GM23338 (cell line): ENCODE measurements around the gene INTS14. TPM values are rescaled to one million over a fixed set of nuclear protein-coding genes. Genes with fewer than 3 reads are reported as not detected.

Source experiments
- ATAC-seq: fragments of 200-7000 bp; cut with Tn5 transposase; 3 replicates; pipeline ENCODE4 v1.9.1; 2020
- DNase-seq: peaks from one replicate; pipeline ENCODE4 v3.0.0-alpha.2; 2015; ENCODE audit warnings: low spot score
- H2AFZ ChIP-seq: fragments of 200-600 bp; sonication (generic); 2 replicates; pipeline ENCODE4 v1.8.0; 2016; ENCODE audit warnings: antibody characterized with exemption, mild to moderate bottlenecking, moderate library complexity
- H3F3A ChIP-seq: fragments of 200-600 bp; sonication (generic); replicated peaks from 2 replicates; pipeline ENCODE4 v1.8.0; 2017; ENCODE audit warnings: antibody characterized with exemption, mixed run types, low read depth
- H3K27ac ChIP-seq: fragments of 200-600 bp; sonication (generic); 2 replicates; pipeline ENCODE4 v1.6.1; 2016; ENCODE audit warnings: low read depth
- H3K27me3 ChIP-seq: fragments of 200-600 bp; sonication (generic); 2 replicates; pipeline ENCODE4 v1.8.0; 2016; ENCODE audit warnings: mild to moderate bottlenecking, mixed run types, moderate library complexity; ENCODE audit not compliant: insufficient read depth
- H3K36me3 ChIP-seq: fragments of 200-600 bp; sonication (generic); 2 replicates; pipeline ENCODE4 v1.8.0; 2016; ENCODE audit warnings: mild to moderate bottlenecking; ENCODE audit not compliant: insufficient read depth
- H3K4me1 ChIP-seq: fragments of 200-600 bp; sonication (generic); 2 replicates; pipeline ENCODE4 v1.8.0; 2016; ENCODE audit warnings: mild to moderate bottlenecking, moderate library complexity; ENCODE audit not compliant: insufficient read depth
- H3K4me2 ChIP-seq: fragments of 200-600 bp; sonication (generic); 2 replicates; pipeline ENCODE4 v1.7.1; 2017; ENCODE audit warnings: mixed run types
- H3K4me3 ChIP-seq: fragments of 200-600 bp; sonication (generic); 2 replicates; pipeline ENCODE4 v1.6.1; 2016; ENCODE audit warnings: mixed run types
- H3K79me2 ChIP-seq: fragments of 200-600 bp; sonication (generic); replicated peaks from 2 replicates; pipeline ENCODE4 v1.8.0; 2017; ENCODE audit warnings: mild to moderate bottlenecking; ENCODE audit not compliant: insufficient read depth
- H3K9me2 ChIP-seq: fragments of 200-600 bp; sonication (generic); 2 replicates; pipeline ENCODE4 v1.8.0; 2017; ENCODE audit not compliant: insufficient read depth
- H4K20me1 ChIP-seq: fragments of 200-600 bp; sonication (generic); replicated peaks from 2 replicates; pipeline ENCODE4 v1.8.0; 2017; ENCODE audit warnings: mild to moderate bottlenecking; ENCODE audit not compliant: insufficient read depth
- H3K27ac Mint-ChIP-seq: 2 replicates; pipeline ENCODE4 v1.8.0; 2020; ENCODE audit warnings: inconsistent platforms, mild to moderate bottlenecking, moderate library complexity, mixed read lengths
- H3K27me3 Mint-ChIP-seq: 3 replicates; pipeline ENCODE4 v1.8.0; 2022; ENCODE audit warnings: low read depth, mild to moderate bottlenecking, moderate library complexity, mixed read lengths, inconsistent platforms; ENCODE audit not compliant: insufficient read depth, poor library complexity
- H3K36me3 Mint-ChIP-seq: 3 replicates; pipeline ENCODE4 v1.8.0; 2021; ENCODE audit warnings: low read depth, mild to moderate bottlenecking, inconsistent platforms, moderate library complexity, mixed read lengths
- H3K4me1 Mint-ChIP-seq: 3 replicates; pipeline ENCODE4 v1.8.0; 2020; ENCODE audit warnings: mild to moderate bottlenecking, inconsistent platforms, mixed read lengths
- H3K4me3 Mint-ChIP-seq: 3 replicates; pipeline ENCODE4 v1.8.0; 2021; ENCODE audit warnings: moderate library complexity, mild to moderate bottlenecking, inconsistent platforms, mixed read lengths
- H3K9me3 Mint-ChIP-seq: 3 replicates; pipeline ENCODE4 v1.8.0; 2020; ENCODE audit warnings: moderate library complexity, mild to moderate bottlenecking, inconsistent platforms, mixed read lengths
- CREB1 ChIP-seq: fragments of 250-450 bp; sonication (Bioruptor Pico); IDR thresholded peaks from 2 replicates; pipeline ENCODE4 v1.5.0; 2020; ENCODE audit warnings: low read depth, mild to moderate bottlenecking, moderate library complexity
- EZH2 ChIP-seq: fragments of 200-600 bp; sonication (generic); IDR thresholded peaks from one replicate; pipeline ENCODE4 v1.8.0; 2017; ENCODE audit warnings: antibody characterized with exemption, mild to moderate bottlenecking, low read depth; ENCODE audit not compliant: unreplicated experiment
- EZH2phosphoT487 ChIP-seq: fragments of 200-600 bp; sonication (generic); IDR thresholded peaks from one replicate; pipeline ENCODE4 v1.8.1; 2018; ENCODE audit warnings: antibody characterized with exemption; ENCODE audit not compliant: unreplicated experiment
- JUNB ChIP-seq: IDR thresholded peaks from one replicate; pipeline ENCODE4 v1.6.1; 2016; ENCODE audit warnings: antibody characterized with exemption; ENCODE audit not compliant: unreplicated experiment
- NANOG ChIP-seq: IDR thresholded peaks from 2 replicates; pipeline ENCODE4 v1.6.1; 2016; ENCODE audit warnings: antibody characterized with exemption, borderline replicate concordance
- POLR2AphosphoS5 ChIP-seq: IDR thresholded peaks from 2 replicates; pipeline ENCODE4 v1.6.1; 2016; ENCODE audit warnings: antibody characterized with exemption, low read depth
- STAT1 ChIP-seq: IDR thresholded peaks from one replicate; pipeline ENCODE4 v1.6.1; 2016; ENCODE audit warnings: antibody characterized with exemption; ENCODE audit not compliant: unreplicated experiment
- ZNF114 ChIP-seq: fragments of 250-450 bp; sonication (Bioruptor Pico); IDR thresholded peaks from 2 replicates; pipeline ENCODE4 v1.5.0; 2020; ENCODE audit warnings: mild to moderate bottlenecking, moderate library complexity
- ZNF331 ChIP-seq: fragments of 250-450 bp; sonication (Bioruptor Pico); IDR thresholded peaks from 2 replicates; pipeline ENCODE4 v1.5.0; 2020; ENCODE audit warnings: low read depth, mild to moderate bottlenecking, moderate library complexity
- polyA plus RNA-seq: library from polyadenylated mRNA; unstranded; fragments of >200 nt; fragmentation: Nextera tagmentation; extraction: Ambion mirVana; gene quantifications from 2 replicates; pipeline ENCODE4 v1.2.1, GENCODE V29; 2016
- total RNA-seq: library from RNA; depleted of rRNA; stranded (reverse); fragments of >200 nt; shearing (Covaris generic); gene quantifications from 2 replicates; pipeline ENCODE4 v1.2.3, GENCODE V29; 2014
- TF ChIP-seq, protein P1 (sequence below): IDR thresholded peaks from 2 replicates; pipeline ENCODE4 v1.6.1; 2016; ENCODE audit warnings: antibody characterized with exemption
- TF ChIP-seq, protein P2 (sequence below): fragments of 250-450 bp; sonication (Bioruptor Pico); IDR thresholded peaks from 2 replicates; pipeline ENCODE4 v1.5.0; 2020; ENCODE audit warnings: mild to moderate bottlenecking, moderate library complexity
- TF ChIP-seq, protein P3 (sequence below): IDR thresholded peaks from one replicate; pipeline ENCODE4 v1.6.1; 2018; ENCODE audit warnings: antibody characterized with exemption; ENCODE audit not compliant: unreplicated experiment
- TF ChIP-seq, protein P4 (sequence below), 2 experiments: fragments of 200-600 bp in 1 of 2; sonication (generic) in 1 of 2; conservative IDR thresholded peaks; 2 replicates each; pipeline versions ENCODE4 v1.5.1 to v1.6.1; 2016 to 2017; ENCODE audit warnings: antibody characterized with exemption in 2 of 2, low read depth in 2 of 2, mild to moderate bottlenecking in 2 of 2, moderate library complexity in 1 of 2

Gene INTS14
- total and polyA plus RNA-seq, 2 experiments from 2014 or later: 15.2 to 37.7 TPM

DNA sequence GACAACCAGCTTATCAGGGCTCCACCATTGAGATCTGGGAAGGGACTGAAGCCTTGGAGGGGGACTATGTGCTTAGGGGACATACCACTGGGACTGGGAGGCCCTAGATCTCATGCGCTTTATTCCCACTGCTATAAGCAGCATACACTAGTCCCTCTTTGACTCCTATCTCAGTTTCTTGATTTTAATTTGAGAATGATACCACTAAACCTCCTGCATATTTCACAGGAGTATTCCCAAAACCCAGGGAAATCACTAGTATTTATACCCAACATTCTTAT lies 40.1 kb upstream of the INTS14 start:
- no peak for ATAC-seq
- Mint-ChIP-seq H3K9me3 (no peaks in the 10 kb centered on the region), H3K27ac (no peak overlapping the region), H3K27me3 (no peaks in the 10 kb centered on the region), H3K36me3 (no peaks in the 10 kb centered on the region), H3K4me3 (no peak overlapping the region), H3K4me1 (peaks cover 10% of the 10 kb centered on the region; the same call in 2 of the 3 replicates)
- no peaks in the 10 kb centered on the region for H3K27me3 ChIP-seq
- H3K27ac ChIP-seq: no peak overlapping the region
- no peaks in the 10 kb centered on the region for H3F3A ChIP-seq
- H3K4me3 ChIP-seq: no peak overlapping the region
- no peak overlapping the region for H2AFZ ChIP-seq
- no peaks in the 10 kb centered on the region for H3K9me2 ChIP-seq
- DNase-seq: no peak
- TF ChIP-seq, protein P1, sequence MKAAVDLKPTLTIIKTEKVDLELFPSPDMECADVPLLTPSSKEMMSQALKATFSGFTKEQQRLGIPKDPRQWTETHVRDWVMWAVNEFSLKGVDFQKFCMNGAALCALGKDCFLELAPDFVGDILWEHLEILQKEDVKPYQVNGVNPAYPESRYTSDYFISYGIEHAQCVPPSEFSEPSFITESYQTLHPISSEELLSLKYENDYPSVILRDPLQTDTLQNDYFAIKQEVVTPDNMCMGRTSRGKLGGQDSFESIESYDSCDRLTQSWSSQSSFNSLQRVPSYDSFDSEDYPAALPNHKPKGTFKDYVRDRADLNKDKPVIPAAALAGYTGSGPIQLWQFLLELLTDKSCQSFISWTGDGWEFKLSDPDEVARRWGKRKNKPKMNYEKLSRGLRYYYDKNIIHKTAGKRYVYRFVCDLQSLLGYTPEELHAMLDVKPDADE: no peak
- TF ChIP-seq, protein P2, sequence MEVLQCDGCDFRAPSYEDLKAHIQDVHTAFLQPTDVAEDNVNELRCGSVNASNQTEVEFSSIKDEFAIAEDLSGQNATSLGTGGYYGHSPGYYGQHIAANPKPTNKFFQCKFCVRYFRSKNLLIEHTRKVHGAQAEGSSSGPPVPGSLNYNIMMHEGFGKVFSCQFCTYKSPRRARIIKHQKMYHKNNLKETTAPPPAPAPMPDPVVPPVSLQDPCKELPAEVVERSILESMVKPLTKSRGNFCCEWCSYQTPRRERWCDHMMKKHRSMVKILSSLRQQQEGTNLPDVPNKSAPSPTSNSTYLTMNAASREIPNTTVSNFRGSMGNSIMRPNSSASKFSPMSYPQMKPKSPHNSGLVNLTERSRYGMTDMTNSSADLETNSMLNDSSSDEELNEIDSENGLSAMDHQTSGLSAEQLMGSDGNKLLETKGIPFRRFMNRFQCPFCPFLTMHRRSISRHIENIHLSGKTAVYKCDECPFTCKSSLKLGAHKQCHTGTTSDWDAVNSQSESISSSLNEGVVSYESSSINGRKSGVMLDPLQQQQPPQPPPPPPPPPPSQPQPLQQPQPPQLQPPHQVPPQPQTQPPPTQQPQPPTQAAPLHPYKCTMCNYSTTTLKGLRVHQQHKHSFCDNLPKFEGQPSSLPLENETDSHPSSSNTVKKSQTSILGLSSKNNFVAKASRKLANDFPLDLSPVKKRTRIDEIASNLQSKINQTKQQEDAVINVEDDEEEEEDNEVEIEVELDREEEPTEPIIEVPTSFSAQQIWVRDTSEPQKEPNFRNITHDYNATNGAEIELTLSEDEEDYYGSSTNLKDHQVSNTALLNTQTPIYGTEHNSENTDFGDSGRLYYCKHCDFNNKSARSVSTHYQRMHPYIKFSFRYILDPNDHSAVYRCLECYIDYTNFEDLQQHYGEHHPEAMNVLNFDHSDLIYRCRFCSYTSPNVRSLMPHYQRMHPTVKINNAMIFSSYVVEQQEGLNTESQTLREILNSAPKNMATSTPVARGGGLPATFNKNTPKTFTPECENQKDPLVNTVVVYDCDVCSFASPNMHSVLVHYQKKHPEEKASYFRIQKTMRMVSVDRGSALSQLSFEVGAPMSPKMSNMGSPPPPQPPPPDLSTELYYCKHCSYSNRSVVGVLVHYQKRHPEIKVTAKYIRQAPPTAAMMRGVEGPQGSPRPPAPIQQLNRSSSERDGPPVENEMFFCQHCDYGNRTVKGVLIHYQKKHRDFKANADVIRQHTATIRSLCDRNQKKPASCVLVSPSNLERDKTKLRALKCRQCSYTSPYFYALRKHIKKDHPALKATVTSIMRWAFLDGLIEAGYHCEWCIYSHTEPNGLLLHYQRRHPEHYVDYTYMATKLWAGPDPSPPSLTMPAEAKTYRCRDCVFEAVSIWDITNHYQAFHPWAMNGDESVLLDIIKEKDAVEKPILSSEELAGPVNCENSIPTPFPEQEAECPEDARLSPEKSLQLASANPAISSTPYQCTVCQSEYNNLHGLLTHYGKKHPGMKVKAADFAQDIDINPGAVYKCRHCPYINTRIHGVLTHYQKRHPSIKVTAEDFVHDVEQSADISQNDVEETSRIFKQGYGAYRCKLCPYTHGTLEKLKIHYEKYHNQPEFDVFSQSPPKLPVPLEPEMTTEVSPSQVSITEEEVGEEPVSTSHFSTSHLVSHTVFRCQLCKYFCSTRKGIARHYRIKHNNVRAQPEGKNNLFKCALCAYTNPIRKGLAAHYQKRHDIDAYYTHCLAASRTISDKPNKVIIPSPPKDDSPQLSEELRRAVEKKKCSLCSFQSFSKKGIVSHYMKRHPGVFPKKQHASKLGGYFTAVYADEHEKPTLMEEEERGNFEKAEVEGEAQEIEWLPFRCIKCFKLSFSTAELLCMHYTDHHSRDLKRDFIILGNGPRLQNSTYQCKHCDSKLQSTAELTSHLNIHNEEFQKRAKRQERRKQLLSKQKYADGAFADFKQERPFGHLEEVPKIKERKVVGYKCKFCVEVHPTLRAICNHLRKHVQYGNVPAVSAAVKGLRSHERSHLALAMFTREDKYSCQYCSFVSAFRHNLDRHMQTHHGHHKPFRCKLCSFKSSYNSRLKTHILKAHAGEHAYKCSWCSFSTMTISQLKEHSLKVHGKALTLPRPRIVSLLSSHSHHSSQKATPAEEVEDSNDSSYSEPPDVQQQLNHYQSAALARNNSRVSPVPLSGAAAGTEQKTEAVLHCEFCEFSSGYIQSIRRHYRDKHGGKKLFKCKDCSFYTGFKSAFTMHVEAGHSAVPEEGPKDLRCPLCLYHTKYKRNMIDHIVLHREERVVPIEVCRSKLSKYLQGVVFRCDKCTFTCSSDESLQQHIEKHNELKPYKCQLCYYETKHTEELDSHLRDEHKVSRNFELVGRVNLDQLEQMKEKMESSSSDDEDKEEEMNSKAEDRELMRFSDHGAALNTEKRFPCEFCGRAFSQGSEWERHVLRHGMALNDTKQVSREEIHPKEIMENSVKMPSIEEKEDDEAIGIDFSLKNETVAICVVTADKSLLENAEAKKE (CRISPR knock-in tag): no peak
- TF ChIP-seq CREB1 (CRISPR knock-in tag) (no peak), STAT1 (no peak), ZNF114 (CRISPR knock-in tag) (no peak), NANOG (no peak), POLR2AphosphoS5 (no peak), EZH2phosphoT487 (no peak), ZNF331 (CRISPR knock-in tag) (no peak), JUNB (no peak), EZH2 (no peak)
- TF ChIP-seq, protein P3, sequence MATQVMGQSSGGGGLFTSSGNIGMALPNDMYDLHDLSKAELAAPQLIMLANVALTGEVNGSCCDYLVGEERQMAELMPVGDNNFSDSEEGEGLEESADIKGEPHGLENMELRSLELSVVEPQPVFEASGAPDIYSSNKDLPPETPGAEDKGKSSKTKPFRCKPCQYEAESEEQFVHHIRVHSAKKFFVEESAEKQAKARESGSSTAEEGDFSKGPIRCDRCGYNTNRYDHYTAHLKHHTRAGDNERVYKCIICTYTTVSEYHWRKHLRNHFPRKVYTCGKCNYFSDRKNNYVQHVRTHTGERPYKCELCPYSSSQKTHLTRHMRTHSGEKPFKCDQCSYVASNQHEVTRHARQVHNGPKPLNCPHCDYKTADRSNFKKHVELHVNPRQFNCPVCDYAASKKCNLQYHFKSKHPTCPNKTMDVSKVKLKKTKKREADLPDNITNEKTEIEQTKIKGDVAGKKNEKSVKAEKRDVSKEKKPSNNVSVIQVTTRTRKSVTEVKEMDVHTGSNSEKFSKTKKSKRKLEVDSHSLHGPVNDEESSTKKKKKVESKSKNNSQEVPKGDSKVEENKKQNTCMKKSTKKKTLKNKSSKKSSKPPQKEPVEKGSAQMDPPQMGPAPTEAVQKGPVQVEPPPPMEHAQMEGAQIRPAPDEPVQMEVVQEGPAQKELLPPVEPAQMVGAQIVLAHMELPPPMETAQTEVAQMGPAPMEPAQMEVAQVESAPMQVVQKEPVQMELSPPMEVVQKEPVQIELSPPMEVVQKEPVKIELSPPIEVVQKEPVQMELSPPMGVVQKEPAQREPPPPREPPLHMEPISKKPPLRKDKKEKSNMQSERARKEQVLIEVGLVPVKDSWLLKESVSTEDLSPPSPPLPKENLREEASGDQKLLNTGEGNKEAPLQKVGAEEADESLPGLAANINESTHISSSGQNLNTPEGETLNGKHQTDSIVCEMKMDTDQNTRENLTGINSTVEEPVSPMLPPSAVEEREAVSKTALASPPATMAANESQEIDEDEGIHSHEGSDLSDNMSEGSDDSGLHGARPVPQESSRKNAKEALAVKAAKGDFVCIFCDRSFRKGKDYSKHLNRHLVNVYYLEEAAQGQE: no peak
- TF ChIP-seq, protein P4, sequence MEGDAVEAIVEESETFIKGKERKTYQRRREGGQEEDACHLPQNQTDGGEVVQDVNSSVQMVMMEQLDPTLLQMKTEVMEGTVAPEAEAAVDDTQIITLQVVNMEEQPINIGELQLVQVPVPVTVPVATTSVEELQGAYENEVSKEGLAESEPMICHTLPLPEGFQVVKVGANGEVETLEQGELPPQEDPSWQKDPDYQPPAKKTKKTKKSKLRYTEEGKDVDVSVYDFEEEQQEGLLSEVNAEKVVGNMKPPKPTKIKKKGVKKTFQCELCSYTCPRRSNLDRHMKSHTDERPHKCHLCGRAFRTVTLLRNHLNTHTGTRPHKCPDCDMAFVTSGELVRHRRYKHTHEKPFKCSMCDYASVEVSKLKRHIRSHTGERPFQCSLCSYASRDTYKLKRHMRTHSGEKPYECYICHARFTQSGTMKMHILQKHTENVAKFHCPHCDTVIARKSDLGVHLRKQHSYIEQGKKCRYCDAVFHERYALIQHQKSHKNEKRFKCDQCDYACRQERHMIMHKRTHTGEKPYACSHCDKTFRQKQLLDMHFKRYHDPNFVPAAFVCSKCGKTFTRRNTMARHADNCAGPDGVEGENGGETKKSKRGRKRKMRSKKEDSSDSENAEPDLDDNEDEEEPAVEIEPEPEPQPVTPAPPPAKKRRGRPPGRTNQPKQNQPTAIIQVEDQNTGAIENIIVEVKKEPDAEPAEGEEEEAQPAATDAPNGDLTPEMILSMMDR (conservative IDR thresholded peaks at IDR 0.05; ENCODE audit: low read depth in 2 of 2): no peak
- H3K4me1 ChIP-seq: peaks cover 4% of the 10 kb centered on the region; the same call in 1 of the 2 replicates
- no peak overlapping the region for H3K4me2 ChIP-seq
- H3K79me2 ChIP-seq: no peaks in the 10 kb centered on the region
- no peaks in the 10 kb centered on the region for H3K36me3 ChIP-seq
- no peaks in the 10 kb centered on the region for H4K20me1 ChIP-seq
